8988T (cell line): Measurements from ENCODE around the gene SPDYE1.
"Not testable (repeated sequence)": the region's sequence is repeated elsewhere in the genome, so short reads cannot be mapped to it uniquely, and the experiment has no call there.

Source experiments
- DNase-seq: peaks from one replicate; pipeline ENCODE4 v3.0.0; 2011

Gene SPDYE1, protein sequence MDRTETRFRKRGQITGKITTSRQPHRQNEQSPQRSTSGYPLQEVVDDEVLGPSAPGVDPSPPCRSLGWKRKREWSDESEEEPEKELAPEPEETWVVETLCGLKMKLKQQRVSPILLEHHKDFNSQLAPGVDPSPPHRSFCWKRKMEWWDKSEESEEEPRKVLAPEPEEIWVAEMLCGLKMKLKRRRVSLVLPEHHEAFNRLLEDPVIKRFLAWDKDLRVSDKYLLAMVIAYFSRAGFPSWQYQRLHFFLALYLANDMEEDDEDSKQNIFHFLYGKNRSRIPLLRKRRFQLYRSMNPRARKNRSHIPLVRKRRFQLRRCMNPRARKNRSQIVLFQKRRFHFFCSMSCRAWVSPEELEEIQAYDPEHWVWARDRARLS

DNA sequence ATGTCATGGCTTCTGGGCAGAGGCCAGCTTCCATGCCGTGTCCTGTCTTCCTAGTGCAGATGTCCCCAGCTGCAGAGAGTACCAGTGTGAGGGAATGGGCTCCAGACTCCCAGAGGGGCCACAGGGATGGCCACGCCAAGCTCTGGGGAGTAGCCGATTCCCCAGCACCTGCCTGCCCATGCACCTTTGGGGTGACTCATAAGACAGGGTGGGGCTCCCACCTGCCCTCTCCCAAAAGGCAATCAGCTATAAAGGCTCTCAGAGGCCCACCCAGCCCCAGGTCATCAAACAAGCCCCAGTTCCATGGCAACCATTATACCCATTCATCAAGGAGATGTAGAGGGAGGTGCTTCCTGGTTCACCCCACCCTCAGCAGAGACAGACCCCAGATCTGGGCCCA lies at the start of gene SPDYE1:
Gene SPDYE1 (plus strand): TSS at position 366 of the 400 bp plus-strand sequence. CDS start 2,053 bp downstream, outside the sequence.
- not testable (repeated sequence) for DNase-seq

DNA sequence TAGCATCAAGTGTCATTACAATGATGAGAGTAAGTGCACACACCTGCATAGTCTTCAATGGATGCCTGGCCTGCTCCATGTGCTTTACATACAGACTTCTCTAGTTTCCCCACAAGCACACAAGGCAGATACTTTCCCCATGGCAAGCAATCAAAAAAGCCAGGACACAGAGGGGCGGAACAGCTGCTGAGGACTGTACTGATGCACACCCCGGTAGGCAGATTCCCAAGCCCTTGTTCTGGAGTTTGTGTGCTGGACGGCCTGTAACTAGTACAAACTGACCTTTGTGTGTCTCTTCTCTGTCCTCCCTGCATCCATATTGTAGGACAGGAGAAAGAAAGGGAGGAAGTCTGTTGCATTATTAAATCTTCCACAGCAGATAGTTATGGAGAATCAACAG lies 45.7 kb upstream of the SPDYE1 start:
- DNase-seq: no peak

DNA sequence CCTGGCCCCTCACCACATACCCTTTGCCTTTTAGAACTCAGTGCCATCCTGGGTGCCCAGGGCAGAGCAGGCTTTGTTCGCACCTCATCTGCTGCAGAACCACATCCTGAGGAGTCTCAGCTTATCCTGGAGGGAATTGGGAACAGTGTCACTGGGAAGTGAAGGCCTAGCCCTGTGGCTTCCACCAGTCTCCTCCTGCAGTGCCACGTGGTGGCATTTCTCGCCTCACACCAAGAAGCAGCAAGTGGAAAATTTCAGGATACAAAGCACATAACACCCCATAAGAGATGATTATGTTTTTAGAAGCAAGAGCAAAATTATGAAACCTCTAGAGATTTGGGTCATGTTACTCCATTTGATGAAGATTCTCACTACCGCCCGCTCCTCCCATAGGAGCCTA lies 44.6 kb upstream of the SPDYE1 start:
- DNase-seq: no peak

DNA sequence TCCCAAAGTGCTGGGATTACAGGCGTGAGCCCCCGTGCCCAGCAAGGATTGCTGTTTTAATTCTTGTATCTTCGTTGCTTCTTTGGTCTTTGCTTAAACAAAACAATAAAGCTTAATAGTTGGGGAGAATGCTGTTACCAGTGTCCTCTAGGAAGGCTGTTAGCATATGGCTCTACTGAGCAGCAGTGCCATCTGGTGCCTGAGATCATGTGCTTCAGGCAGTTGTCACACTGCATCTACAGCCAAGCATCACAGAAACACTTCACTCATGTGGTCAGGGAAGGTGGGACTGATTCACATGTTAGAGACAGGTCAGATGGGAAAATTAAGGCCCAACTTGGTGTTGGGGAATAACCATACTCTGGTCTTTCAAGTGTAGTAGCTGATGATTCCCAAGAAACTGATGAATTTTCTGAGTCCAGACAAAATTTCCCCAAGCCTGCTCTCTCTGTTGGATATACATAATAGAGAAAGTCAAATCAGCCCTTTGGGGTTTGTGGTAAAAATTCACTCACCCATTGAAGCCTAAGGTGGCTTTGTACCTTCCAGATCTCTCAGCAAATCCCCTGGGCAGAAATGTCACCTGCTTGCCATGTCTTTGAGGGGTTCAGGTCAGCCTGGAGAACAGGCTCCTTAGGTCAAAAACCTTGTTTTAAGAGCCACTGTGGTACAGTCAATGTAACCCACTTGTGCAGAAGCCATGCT lies 43.0 kb upstream of the SPDYE1 start:
- peak; percentile 34 for DNase-seq

DNA sequence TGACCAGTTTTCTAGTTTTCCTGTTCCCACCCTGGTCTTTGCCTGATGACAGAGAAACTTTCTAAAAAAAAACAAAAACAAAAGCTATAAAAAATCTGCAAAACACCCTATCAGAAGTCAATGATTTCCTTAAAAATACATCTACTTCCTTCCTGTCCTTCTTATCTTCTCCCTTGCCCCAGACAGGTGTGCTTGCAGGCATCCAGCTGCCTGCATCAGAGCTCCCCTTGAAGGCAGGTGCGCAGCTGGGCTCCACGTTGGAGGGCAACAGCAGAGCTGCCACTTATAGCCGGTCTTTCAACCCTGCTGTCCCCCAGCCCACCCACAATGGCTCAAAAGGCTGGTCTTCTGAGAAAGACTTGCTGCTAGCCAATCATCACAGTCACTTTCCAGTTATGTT lies 41.7 kb upstream of the SPDYE1 start:
- DNase-seq: no peak

DNA sequence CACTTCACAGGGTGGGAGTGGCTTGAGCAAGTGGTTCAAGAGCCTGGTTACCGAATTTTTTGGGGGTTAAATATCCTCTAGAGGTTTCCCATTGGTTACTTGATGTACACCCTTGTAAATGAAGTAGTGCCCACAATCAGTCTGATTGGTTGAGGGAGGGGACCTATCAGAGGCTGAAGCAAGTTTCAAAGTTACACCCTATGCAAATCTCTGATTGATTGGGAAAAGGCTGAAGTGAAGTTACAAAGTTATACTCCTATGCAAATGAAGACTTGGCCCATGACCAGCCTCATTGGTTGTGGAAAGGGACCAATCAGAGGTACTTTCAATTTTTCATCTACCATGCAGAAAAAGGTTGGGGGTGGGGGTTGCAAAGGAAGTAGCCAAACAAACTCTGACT lies 36.8 kb upstream of the SPDYE1 start:
- no peak for DNase-seq

DNA sequence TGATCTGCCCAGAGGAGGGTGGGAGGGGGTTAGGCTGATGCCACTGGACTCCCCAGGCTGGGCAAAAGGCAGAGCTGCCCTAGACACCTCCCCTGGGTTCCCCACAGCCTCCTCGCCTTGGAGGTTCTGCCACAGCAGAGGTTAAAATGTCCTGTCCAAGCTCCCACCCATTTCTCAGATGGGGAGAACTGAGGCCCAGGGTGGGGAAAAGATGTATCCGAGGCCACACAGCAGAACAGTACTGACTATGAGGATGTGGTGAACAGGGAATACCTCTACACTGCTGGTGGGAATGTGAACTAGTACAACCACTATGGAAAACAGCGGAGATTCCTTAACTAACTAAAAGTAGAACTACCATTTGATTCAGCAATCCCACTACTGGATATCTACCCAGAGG lies 31.3 kb upstream of the SPDYE1 start:
- not testable (repeated sequence) for DNase-seq

DNA sequence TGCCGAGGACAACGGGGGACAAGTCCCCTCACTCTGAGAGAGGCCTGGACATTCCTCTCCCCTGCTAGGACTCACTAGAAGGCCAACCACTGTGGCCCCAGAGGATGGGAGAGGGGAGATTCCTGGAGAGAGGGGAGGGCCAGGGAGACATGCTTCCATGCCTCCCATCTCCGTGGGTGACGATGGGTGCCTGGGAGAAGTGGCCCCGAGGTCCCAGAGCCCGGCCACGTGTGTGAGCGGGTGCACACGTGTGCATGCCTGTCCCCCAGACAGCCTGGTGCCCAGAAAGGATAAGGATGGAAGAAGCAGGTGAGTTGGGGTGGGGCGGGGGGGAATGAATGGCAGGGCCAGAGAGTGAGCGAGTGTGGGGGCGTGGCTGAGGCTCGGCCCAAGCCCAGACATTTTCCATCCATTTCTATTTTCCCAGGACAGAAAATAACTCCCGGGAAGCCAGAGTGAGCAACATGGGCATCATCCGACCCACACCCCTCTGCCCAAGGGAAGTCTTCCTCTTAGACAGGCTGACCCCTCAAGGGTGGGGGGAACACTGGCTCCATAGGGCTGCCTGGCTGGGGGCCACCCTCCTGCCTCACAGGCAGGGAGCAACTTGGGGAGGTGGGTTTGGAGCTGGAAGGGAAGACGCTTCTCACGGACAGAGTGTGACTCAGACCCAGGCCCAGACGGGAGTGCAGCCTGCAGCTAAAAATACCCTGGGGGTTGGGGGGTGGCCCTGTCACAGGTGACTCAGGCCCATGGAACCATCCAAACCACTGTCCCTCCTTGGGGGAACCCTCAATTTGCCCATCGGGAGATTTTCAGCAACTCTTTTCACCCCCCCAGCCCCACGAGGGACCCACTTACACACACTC lies 29.3 kb upstream of the SPDYE1 start:
- DNase-seq: not testable (repeated sequence)

DNA sequence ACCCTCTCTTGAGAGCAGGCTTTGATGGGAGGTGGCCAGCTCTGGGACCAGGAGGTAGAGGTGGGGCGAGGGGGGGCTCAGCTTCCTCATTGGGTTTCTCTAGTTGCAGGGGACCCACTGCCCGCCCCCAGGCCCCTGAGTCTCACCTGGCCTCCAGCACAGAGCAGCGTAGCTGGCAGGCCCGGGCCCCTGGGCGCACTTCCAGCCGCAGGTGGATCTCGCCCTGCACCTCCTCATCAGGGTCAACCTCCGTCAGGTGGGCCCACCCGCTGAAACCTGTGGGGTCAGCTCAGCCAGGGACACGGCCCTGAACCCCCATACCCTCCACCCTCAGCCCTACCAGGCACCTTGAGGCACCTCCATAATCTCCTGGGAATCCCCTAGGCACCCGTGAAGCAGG lies 28.1 kb upstream of the SPDYE1 start:
- not testable (repeated sequence) for DNase-seq

DNA sequence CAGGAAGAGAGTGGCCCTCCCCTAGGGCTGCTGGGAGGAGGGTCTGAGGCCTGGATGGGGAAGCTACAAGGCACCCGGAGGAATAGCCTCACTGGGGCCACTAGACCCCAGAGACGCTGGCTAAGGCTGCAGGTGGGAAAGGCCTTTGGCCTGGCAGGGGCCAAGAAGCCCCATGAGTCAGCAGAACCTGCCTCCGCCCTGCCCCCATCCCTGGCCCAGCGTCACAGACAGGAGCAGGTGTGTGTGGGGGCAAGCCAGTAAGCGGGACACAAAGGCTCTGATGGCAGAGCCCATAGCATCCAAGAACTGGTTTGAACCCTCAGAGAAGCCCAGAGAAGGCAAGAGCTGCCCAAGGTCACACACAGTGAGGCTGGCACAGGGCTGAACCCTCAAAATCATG lies 27.0 kb upstream of the SPDYE1 start:
- not testable (repeated sequence) for DNase-seq

DNA sequence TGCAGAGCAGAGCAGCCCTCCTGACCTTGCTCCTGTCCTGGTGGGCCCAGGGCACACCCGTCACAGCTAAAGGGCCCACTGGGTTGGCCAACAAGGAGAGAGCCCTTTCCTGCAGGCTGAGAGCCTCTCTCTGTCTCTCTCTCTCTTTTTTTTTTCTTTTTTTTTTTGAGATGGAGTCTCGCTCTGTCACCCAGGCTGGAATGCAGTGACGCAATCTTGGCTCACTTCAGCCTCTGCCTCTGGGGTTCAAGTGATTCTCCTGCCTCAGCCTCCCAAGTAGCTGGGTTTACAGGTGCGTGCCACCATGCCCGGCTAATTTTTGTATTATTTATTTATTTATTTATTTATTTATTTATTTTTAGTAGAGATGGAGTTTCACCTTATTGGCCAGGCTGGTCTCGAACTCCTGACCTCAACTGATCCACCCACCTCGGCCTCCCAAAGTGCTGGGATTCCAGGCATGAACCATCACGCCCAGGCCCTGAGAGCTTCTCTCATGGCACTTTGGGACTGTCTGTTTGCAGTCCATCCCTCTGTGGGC lies 23.6 kb upstream of the SPDYE1 start:
- DNase-seq: not testable (repeated sequence)

DNA sequence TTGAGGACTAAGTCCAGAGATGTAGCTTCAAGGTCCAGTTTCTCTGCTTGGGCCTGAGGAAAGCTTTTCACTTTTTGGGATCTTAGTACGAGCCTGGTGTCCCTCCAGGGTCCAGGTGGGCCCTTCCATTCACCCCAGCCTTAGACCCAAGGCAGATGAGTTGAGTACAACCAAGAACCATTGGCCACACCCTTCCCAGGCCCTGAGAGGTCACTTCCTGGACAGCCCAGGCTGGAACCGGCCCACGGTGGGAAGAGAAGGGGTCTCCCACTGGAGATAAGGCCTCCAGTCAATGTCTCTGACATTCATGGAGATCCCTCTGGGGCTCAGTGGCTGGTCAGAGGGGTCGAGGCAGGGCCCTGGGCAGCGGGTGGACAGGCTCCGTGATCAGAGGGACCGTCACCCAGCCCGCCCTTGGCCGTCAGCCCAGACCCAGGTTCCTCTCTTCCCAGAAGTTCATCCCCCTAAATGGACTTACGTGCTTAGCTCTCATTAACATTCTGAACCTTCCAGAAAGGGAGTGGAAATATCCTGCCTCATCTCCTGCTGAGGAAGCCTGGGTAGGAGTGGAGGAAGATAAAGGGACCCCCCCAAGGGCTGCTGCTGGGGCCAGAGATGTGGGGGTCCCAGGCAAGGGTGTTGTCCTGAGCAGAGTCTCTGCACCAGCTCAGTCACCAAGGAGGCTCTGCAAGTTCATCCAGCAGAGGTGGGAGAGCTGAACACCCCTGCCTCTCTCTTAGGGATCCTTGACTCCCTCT lies 22.8 kb upstream of the SPDYE1 start:
- DNase-seq: not testable (repeated sequence)

DNA sequence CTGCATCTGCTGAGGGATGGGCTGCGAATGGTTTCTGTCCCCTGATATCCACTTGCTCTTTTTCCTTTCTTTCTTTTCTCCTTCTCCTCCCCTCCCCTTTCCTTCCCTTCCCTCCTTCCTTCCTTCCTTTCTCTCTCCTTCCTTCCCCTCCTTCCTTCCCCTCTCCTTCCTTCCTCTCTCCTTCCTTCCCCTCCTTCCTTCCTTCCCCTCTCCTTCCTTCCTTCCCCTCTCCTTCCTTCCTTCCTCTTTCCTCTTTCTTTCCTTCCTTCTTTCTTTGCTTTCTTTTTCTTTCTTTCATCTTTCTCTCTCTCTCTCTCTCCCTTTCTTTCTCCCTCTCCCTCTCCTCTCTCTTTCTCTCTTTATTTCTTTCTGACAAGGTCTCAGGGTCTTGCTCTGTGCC lies 20.2 kb upstream of the SPDYE1 start:
- no peak for DNase-seq

DNA sequence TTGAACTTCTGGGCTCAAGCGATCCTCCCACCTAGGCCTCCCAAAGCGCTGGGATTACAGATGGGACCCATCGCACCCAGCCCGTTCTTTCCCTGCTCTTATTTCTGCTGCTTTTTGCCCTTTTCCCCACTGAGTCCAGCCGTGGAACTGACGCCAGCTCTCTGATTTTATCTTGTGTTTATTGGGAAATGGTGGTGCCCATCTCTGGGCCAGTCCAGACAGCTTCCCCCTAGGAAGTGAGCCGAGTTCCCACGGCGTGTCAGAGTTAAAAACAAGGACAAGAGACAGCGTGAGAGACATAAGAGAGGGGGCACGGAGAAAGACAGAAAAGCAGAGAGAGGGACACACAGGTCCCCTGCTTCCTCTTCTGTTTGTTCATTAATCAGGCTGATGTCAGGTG lies 19.6 kb upstream of the SPDYE1 start:
- DNase-seq: not testable (repeated sequence)

DNA sequence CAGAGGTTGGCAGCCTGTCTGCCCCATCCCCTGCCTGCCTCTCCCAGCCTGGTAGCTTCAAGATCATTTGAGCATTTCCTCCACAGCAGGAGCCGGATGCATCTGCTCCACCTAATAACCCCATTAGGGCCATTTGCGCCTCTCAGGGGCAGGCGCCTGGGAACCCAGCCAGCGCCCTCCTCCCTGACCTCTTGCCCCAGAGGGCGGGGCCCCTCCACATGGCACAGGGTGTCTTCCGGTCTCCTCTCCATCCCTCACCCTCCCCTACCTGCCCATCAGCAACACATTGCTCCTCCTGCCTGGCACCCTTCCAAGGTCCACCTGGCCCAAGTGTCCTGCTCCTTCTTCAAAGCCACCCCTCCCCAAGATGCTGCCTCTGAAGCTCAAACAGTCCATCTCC lies 14.8 kb upstream of the SPDYE1 start:
- DNase-seq: not testable (repeated sequence)

DNA sequence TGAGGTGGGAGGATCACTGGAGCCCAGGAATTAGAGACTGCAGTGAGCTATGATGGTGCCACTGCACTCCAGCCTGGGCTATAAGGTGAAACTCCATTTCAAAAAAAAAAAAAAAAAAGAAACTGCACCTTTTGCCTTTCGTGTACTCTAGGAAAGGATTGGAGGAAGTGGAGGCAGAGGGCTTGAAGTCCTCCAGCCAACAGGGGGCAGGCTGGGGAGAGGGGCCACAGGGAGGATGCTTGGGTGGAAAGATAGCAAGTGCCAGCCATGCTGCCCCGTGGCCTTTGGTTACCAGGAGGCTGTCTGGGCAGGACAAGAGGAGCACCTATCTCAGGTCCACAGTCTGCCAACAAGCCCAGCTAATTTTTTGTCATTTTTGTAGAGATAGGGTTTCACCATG lies 14.0 kb upstream of the SPDYE1 start:
- DNase-seq: not testable (repeated sequence)

DNA sequence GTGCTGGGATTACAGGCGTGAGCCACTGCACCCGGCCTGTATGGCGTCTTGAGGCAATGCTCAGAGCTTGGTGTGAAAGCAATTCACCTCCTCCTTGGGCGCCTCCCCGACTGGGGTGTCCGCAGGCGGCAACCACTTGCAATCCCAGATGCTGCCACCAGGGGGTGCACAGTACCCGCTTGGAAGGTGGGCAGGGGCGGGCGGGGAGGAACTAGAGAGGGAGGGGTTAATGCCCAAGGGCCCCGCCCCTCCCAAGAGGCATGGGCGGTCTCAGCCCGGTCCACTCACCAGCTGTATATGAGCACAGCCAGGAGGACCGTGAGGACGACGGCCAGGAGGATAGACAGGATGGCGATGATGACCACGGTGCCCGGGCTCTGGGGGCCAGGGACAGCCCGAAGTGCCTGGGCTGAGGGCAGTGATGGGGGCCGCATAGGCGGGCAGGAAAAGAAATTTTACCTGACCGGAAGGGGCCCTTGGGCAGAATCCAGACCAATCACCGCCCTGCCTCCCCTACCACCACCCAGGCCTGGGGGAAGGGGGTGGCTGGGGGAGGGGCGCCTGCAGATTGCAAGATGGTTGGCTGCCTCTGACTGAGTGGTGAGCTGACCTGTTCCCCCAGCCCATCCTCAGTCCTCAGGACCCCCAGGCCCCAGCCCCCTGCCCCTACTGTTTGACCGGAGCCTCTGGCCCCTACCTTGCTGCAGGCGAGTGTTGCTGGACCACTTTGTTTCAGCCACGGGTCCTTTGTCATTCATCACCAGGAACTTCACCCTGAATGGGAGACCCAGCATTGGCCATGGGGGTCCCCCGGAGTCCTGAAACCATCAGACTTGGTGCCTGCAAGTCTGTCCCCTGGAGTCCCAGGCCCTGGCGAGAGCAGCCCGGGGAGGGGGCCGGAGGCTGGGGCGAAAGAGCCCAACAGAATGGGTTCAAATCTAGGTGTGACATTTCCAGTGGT lies 11.5 kb upstream of the SPDYE1 start:
- DNase-seq: peak; percentile 32

DNA sequence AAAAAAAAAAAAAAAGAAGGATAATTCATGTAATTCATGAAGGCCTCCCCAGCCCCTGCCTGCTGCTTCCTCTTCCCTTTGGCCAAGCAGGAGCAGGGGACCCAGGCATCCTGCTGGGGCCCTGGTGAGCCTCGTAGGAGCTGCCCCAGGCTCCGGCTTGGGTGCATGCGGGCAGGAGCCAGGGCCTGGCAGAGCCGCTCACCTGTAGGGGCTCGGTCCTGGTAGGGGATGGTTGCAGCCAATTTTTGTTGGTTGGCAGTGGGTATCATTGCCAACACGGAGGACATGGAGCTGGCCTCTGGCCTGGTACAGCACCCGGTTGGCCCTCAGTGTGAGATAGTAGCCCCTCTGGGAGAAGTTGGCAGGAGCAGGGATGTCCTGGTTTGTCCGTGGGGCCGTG lies 10.2 kb upstream of the SPDYE1 start:
- not testable (repeated sequence) for DNase-seq

DNA sequence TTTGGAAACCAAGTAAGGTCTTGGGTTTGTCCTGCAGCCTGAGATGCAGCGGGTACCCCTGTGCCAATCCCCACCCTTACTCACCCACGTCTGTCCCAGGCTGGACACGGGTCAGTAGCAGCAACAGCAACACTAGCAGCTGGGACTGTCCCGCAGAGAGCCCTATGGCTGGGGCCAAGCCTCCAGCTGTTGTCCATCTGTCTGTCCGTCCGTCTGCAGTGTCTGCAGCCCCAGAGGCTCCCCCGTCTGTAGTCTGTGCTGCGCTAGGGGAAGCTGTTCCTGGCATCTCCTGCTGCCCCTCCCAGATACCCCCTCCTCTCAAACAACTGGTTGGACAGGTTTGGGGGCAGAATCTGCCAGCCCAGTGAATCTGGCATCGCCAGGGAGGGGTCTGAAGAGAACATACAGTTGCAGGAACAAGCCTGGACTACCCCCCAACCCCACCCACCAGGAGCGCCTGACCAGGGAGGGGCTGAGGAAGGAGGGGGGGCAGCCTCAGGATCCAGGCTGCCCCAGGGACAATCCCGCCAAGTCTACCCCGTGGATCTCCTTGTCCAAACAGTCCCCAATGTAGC lies 7.6 kb upstream of the SPDYE1 start:
- not testable (repeated sequence) for DNase-seq

DNA sequence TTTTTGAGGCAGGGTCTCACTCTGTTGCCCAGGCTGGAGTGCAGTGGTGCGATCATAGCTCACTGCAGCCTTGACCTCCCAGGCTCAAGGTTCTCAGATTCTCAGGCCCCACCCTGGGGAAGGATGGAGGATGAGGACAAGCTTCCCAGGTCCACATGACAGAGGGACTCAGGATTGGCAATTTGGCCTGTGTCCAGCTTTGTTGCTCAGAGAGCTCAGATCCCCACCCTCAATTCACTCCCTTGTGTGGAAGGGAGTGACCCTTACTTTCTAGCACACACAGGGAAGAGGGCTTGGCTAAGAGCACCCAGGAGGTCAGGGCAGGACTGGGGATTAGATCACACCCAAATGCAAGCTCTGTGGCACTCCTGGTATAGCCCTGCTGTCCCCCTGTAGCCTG lies 6.9 kb upstream of the SPDYE1 start:
- DNase-seq: not testable (repeated sequence)

DNA sequence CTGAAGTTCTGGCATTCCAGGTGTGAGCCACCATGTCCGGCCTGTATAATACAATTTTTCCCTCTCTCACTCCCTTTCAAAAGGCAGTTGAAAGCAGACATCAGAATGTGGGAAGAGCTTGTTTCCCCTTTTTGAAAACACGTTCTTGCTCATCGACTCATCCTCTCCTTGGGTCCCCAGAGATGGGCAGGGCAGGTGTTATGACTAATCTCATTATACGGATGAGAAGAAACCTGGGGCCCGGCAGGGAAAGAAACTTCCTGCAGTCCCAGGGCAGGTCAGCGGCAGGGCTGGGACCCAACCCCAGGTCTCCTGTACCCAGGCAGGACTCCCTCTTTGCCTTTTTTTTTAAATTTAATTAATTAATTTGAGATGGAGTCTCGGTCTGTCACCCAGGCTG lies 4.8 kb upstream of the SPDYE1 start:
- not testable (repeated sequence) for DNase-seq
